Uterus (tissue), 4 donors: ENCODE results near the gene ATF6. TPM values are rescaled to one million over a fixed set of nuclear protein-coding genes. Genes with fewer than 3 reads are reported as not detected.

Experiments
- DNase-seq, 2 donors: peaks; one replicate each; pipeline ENCODE4 v3.0.0-alpha.2; 2019 to 2020
- H3K27ac ChIP-seq, 2 donors: fragments of 200-600 bp; sonication (generic); 1 replicate in 1 of 2; 2 replicates in 1 of 2; pipeline ENCODE4 v1.5.1; 2016 to 2018
- H3K27me3 ChIP-seq, 2 donors: fragments of 200-600 bp; sonication (generic); one replicate each; pipeline ENCODE4 v1.5.1; 2018 to 2019; ENCODE audit warnings: control low read depth in 1 of 2
- H3K36me3 ChIP-seq, 2 donors: fragments of 200-600 bp; sonication (generic); one replicate each; pipeline ENCODE4 v1.5.1; 2019; ENCODE audit warnings: control low read depth in 1 of 2
- H3K4me1 ChIP-seq, 2 donors: fragments of 200-600 bp; sonication (generic); one replicate each; pipeline ENCODE4 v1.5.1; 2018 to 2019; ENCODE audit warnings: control low read depth in 1 of 2
- H3K4me3 ChIP-seq, 2 donors: fragments of 200-600 bp; sonication (generic); 1 replicate in 1 of 2; 2 replicates in 1 of 2; pipeline ENCODE4 v1.5.1; 2018 to 2019; ENCODE audit warnings: mild to moderate bottlenecking in 1 of 2
- H3K9me3 ChIP-seq, 2 donors: fragments of 200-600 bp; sonication (generic); one replicate each; pipeline ENCODE4 v1.5.1; 2019; ENCODE audit warnings: control low read depth in 1 of 2
- CTCF ChIP-seq, 4 experiments: fragments of 200-600 bp in 2 of 4; fragments of 450-650 bp in 2 of 4; sonication (generic) in 2 of 4; IDR thresholded peaks; one replicate each; pipeline ENCODE4 v1.5.1; 2016 to 2019; ENCODE audit warnings: antibody characterized with exemption in 4 of 4, mild to moderate bottlenecking in 2 of 4, moderate library complexity in 1 of 4
- POLR2A ChIP-seq, 2 donors: fragments of 450-650 bp; IDR thresholded peaks; one replicate each; pipeline ENCODE4 v1.6.1; 2016; ENCODE audit warnings: antibody characterized with exemption in 2 of 2, mild to moderate bottlenecking in 1 of 2, moderate library complexity in 1 of 2
- intact Hi-C: fragments of 100-400 bp; cut with DNase I; formaldehyde crosslinking; loops from one replicate; pipeline ENCODE4 v1.15.1; 2023; ENCODE audit warnings: low total_unique reads
- total RNA-seq, 4 donors: library from RNA; depleted of rRNA in 3 of 4; stranded (reverse); fragments of >200 nt in 3 of 4; gene quantifications; one replicate each; pipeline versions ENCODE4 v1.1.0 to v1.2.4, GENCODE V29; 2014 to 2023
- donor health status: DM: yes; HTN: yes; CAD: no.

Gene ATF6
- total RNA-seq, 4 donors from 2014 or later: 16.2 to 37.7 (median 30.0) TPM

- no peaks in the 10 kb centered on the region for H3K4me1 ChIP-seq
- TF ChIP-seq POLR2A (IDR thresholded peaks at IDR 0.05) (no peak), CTCF (IDR thresholded peaks at IDR 0.05) (no peak)
- no peaks in the 10 kb centered on the region for H3K36me3 ChIP-seq
- H3K4me3 ChIP-seq: no peak overlapping the region
- no peaks in the 10 kb centered on the region for H3K27me3 ChIP-seq
- DNase-seq: no peak
- intact Hi-C loops: no loop called here
- no peaks in the 10 kb centered on the region for H3K9me3 ChIP-seq
- H3K27ac ChIP-seq: no peak overlapping the region
These were observed 149.9 kb downstream of the ATF6 start for GRCh38 chr1:161915978-161916377.

- H3K27ac ChIP-seq: no peak overlapping the region
- no peak overlapping the region for H3K4me3 ChIP-seq
- DNase-seq: no peak
- no peaks in the 10 kb centered on the region for H3K36me3 ChIP-seq
- H3K9me3 ChIP-seq: no peaks in the 10 kb centered on the region
- intact Hi-C loops: no loop called here
- H3K27me3 ChIP-seq: no peaks in the 10 kb centered on the region
- no peak for TF ChIP-seq POLR2A (IDR thresholded peaks at IDR 0.05)
- no peaks in the 10 kb centered on the region for H3K4me1 ChIP-seq
These were observed 153.1 kb downstream of the ATF6 start for GRCh38 chr1:161919229-161919628.

- TF ChIP-seq CTCF (IDR thresholded peaks at IDR 0.05) (no peak), POLR2A (IDR thresholded peaks at IDR 0.05) (no peak)
- no peaks in the 10 kb centered on the region for H3K4me1 ChIP-seq
- no peaks in the 10 kb centered on the region for H3K27me3 ChIP-seq
- peak overlapping the region in 1 of 2 donors; percentile 7 for H3K27ac ChIP-seq
- H3K4me3 ChIP-seq: no peak overlapping the region
- no peak for DNase-seq
- intact Hi-C loops: no loop called here
- no peaks in the 10 kb centered on the region for H3K36me3 ChIP-seq
- no peaks in the 10 kb centered on the region for H3K9me3 ChIP-seq
These were observed 155.4 kb downstream of the ATF6 start for GRCh38 chr1:161921491-161921890.

GRCh38 chr1:161921990-161922389 is 155.9 kb downstream of the ATF6 start:
- intact Hi-C loops: no loop called here
- DNase-seq: no peak
- Histone ChIP-seq H3K36me3 (no peaks in the 10 kb centered on the region), H3K4me1 (no peaks in the 10 kb centered on the region), H3K4me3 (no peak overlapping the region), H3K9me3 (no peaks in the 10 kb centered on the region), H3K27ac (peak overlapping the region in 1 of 2 donors; percentile 7), H3K27me3 (no peaks in the 10 kb centered on the region)
- TF ChIP-seq POLR2A (IDR thresholded peaks at IDR 0.05): no peak
- TF ChIP-seq CTCF (IDR thresholded peaks at IDR 0.05): no peak

- no peak for DNase-seq
- Histone ChIP-seq H3K27me3 (no peaks in the 10 kb centered on the region), H3K9me3 (no peaks in the 10 kb centered on the region), H3K27ac (no peak overlapping the region), H3K36me3 (no peaks in the 10 kb centered on the region), H3K4me3 (no peak overlapping the region), H3K4me1 (peaks cover 0 to 3% of the 10 kb centered on the region in 2 donors)
- intact Hi-C loops: no loop called here
- TF ChIP-seq CTCF (IDR thresholded peaks at IDR 0.05) (no peak), POLR2A (IDR thresholded peaks at IDR 0.05) (no peak)
These were observed 161.9 kb downstream of the ATF6 start for GRCh38 chr1:161928056-161928455.

- DNase-seq: no peak
- peak overlapping the region in 1 of 2 donors; percentile 23 for H3K27ac ChIP-seq
- intact Hi-C loops: no loop called here
These were observed 163.0 kb downstream of the ATF6 start for GRCh38 chr1:161929137-161929536.

More at GRCh38 chr1:161929137-161929536, 163.0 kb downstream of the ATF6 start:
- H3K4me1 ChIP-seq: peaks cover 0 to 3% of the 10 kb centered on the region in 2 donors
- H3K4me3 ChIP-seq: no peak overlapping the region
- no peaks in the 10 kb centered on the region for H3K9me3 ChIP-seq
- TF ChIP-seq CTCF (IDR thresholded peaks at IDR 0.05) (no peak), POLR2A (IDR thresholded peaks at IDR 0.05) (no peak)
- H3K27me3 ChIP-seq: no peaks in the 10 kb centered on the region
- H3K36me3 ChIP-seq: no peaks in the 10 kb centered on the region
